Measurements from ENCODE around the gene ZNF662.

Gene ZNF662

DNA sequence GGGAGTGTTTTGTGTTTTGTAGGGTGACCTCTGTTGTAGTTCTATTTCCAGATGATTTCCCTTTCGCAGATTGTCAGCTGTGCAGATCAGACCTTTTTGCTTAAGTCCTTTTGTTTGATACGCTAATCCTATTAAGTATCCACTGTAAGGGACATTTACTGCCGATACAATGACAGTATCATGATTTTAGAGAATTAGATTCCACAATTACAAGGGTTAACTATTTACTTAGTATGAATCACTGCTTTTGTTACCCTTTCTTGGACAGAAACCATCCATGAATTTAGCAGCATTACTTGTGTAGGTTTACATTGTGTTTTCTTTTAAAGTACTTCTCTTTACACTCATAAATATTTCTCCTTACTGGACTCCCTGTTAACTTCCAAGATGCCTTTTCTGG, 31.4 kb downstream of the ZNF662 start:
- no peaks in the 10 kb centered on the region for H3K9me3 ChIP-seq (ENCODE audit: control insufficient read depth, insufficient read depth, low read depth, low read length)
- no peaks in the 10 kb centered on the region for H3K36me3 ChIP-seq (ENCODE audit: control insufficient read depth, insufficient read depth, low read length)
- H3K27me3 ChIP-seq (ENCODE audit: control insufficient read depth, insufficient read depth, low read length), result no peaks in the 10 kb centered on the region
- H3K4me1 ChIP-seq (ENCODE audit: control insufficient read depth, insufficient read depth, low read length), result no peaks in the 10 kb centered on the region
- no peak overlapping the region for H3K4me3 ChIP-seq (ENCODE audit: low read depth, low read length)
- no peak overlapping the region for H3K9ac ChIP-seq (ENCODE audit: low read length)
- H3K27ac ChIP-seq (ENCODE audit: low read depth, low read length), result no peak overlapping the region

DNA sequence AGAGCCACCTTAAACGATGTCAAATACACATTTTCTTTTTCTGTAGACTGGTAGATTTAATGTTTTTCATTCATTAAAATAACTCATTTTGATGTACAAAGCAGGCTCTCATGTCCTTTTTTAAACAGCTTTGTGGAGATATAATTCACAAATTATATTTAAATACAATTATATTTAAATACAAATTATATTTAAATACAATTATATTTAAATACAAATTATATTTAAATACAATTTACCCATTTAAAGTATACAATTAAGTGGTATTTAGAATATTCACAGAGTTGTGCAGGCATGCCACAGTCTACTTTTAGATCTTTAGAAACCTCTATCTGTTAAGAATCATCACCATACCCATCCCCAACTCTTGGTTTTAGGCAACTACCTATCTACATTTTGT, 36.8 kb downstream of the ZNF662 start:
- no peaks in the 10 kb centered on the region for H3K4me1 ChIP-seq (ENCODE audit: control insufficient read depth, insufficient read depth, low read length)
- H3K4me3 ChIP-seq (ENCODE audit: low read depth, low read length), result no peak overlapping the region
- H3K9me3 ChIP-seq (ENCODE audit: control insufficient read depth, insufficient read depth, low read depth, low read length), result no peaks in the 10 kb centered on the region
- H3K9ac ChIP-seq (ENCODE audit: low read length), result no peak overlapping the region
- H3K27ac ChIP-seq (ENCODE audit: low read depth, low read length), result no peak overlapping the region
- no peaks in the 10 kb centered on the region for H3K27me3 ChIP-seq (ENCODE audit: control insufficient read depth, insufficient read depth, low read length)
- H3K36me3 ChIP-seq (ENCODE audit: control insufficient read depth, insufficient read depth, low read length), result no peaks in the 10 kb centered on the region

DNA sequence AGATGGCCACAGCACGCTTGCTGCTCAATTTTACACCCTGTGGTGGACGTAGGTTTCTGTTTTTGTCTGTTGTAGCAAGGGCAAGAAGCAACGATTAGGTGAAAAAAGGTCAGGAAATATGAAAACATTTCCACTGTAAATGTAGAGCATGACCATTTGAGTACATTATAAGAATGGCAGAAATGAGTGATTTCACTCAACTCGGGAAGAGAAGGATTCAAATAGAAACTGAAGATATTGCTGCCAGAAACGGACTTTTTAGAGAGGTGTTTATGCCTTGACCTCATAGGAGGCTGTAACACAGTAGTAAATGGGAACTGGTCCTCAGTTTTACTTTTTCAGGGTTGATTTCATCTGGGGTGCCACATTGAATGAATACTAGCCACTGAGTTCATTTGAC, 40.1 kb downstream of the ZNF662 start:
- Histone ChIP-seq H3K27me3 (ENCODE audit: control insufficient read depth, insufficient read depth, low read length) (no peaks in the 10 kb centered on the region), H3K4me1 (ENCODE audit: control insufficient read depth, insufficient read depth, low read length) (no peaks in the 10 kb centered on the region), H3K9me3 (ENCODE audit: control insufficient read depth, insufficient read depth, low read depth, low read length) (no peaks in the 10 kb centered on the region), H3K9ac (ENCODE audit: low read length) (no peak overlapping the region), H3K4me3 (ENCODE audit: low read depth, low read length) (no peak overlapping the region), H3K36me3 (ENCODE audit: control insufficient read depth, insufficient read depth, low read length) (no peaks in the 10 kb centered on the region), H3K27ac (ENCODE audit: low read depth, low read length) (no peak overlapping the region)

DNA sequence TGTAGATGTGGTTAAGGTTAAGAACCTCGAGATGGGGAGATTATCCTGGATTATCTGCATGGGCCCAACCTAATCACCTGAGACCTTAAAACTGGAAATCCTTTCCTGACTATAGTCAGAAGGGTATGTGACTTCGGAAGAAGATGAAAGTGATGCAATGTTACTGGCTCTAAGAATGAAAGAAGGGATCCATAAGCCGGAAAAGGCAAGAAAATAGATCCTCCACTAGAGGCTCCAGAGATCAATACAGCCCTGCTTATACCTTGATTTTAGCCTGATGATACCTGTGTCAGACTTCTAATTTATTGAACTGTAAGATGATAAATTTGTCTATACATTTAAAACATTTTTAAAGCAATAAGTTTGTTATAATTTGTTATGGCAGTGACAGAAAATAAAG, 51.6 kb downstream of the ZNF662 start:
- Histone ChIP-seq H3K4me3 (ENCODE audit: low read depth, low read length) (no peak overlapping the region), H3K9ac (ENCODE audit: low read length) (no peak overlapping the region), H3K4me1 (ENCODE audit: control insufficient read depth, insufficient read depth, low read length) (no peaks in the 10 kb centered on the region), H3K36me3 (ENCODE audit: control insufficient read depth, insufficient read depth, low read length) (no peaks in the 10 kb centered on the region), H3K9me3 (ENCODE audit: control insufficient read depth, insufficient read depth, low read depth, low read length) (no peaks in the 10 kb centered on the region), H3K27ac (ENCODE audit: low read depth, low read length) (no peak overlapping the region), H3K27me3 (ENCODE audit: control insufficient read depth, insufficient read depth, low read length) (no peaks in the 10 kb centered on the region)

DNA sequence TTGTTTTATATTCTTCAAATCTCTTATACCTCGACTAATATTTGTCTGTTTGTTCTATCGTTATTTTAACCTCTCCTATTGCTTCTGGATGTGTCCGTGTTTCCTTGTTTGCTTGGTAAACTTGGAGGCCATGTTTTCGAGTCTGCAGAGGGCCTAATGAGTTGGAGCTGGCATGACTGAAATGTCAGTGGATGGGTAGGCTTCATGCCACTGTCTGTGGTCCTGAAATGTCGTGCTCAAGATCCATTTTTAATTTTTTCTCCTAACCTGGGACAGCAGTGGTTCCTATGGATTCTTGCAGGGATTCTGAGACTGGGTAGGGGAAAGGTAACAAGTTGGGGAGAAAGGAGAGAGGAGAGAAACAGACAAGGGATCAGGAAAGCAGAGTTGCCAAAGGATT, 54.3 kb downstream of the ZNF662 start:
- H3K27ac ChIP-seq (ENCODE audit: low read depth, low read length), result no peak overlapping the region
- peaks cover 3% of the 10 kb centered on the region; the same call in 1 of the 2 replicates for H3K27me3 ChIP-seq (ENCODE audit: control insufficient read depth, insufficient read depth, low read length)
- H3K4me1 ChIP-seq (ENCODE audit: control insufficient read depth, insufficient read depth, low read length), result no peaks in the 10 kb centered on the region
- no peak overlapping the region for H3K9ac ChIP-seq (ENCODE audit: low read length)
- no peaks in the 10 kb centered on the region for H3K36me3 ChIP-seq (ENCODE audit: control insufficient read depth, insufficient read depth, low read length)
- H3K4me3 ChIP-seq (ENCODE audit: low read depth, low read length), result no peak overlapping the region
- no peaks in the 10 kb centered on the region for H3K9me3 ChIP-seq (ENCODE audit: control insufficient read depth, insufficient read depth, low read depth, low read length)

DNA sequence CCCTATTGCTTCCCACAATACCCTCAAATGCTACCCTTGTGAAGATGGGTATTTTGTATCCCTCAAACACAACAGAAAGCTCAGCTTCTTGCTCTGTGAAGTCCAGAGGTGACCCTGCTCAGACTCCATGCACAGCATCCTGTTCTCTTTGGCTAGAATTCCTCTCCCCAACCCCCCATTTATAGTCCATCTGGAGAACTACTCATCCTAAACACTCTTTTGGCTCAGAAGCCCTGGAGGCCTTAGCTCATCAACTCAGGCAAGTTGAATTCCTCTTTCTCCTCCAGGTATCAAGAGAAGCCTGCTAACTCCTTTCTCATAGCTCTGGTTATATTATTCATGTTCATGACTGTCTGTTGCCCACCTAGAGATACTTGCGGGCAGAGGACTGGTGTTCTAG, 54.8 kb downstream of the ZNF662 start:
- Histone ChIP-seq H3K36me3 (ENCODE audit: control insufficient read depth, insufficient read depth, low read length) (no peaks in the 10 kb centered on the region), H3K9ac (ENCODE audit: low read length) (no peak overlapping the region), H3K27ac (ENCODE audit: low read depth, low read length) (no peak overlapping the region), H3K4me3 (ENCODE audit: low read depth, low read length) (no peak overlapping the region), H3K4me1 (ENCODE audit: control insufficient read depth, insufficient read depth, low read length) (no peaks in the 10 kb centered on the region), H3K27me3 (ENCODE audit: control insufficient read depth, insufficient read depth, low read length) (peaks cover 3% of the 10 kb centered on the region; the same call in 1 of the 2 replicates), H3K9me3 (ENCODE audit: control insufficient read depth, insufficient read depth, low read depth, low read length) (no peaks in the 10 kb centered on the region)

DNA sequence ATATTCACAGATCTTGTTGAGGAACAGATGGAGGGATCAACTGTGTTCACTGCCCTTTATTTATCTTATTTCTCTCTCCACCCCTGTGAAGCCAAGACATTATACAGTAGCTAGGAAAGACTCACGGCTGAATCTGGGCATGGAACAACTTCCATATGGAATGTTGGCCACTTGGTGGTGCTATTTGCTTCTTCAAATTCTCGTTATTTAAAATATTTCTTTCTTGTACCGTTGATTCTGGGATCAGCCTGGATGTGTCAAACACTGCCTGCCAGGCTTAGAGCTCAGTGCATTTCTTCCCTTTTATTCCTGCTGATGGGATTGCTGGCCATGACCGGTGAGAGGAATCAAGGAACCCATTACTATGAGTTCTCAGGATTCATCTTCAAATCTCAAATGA, 55.7 kb downstream of the ZNF662 start:
- no peak overlapping the region for H3K27ac ChIP-seq (ENCODE audit: low read depth, low read length)
- peaks cover 3% of the 10 kb centered on the region; the same call in 1 of the 2 replicates for H3K27me3 ChIP-seq (ENCODE audit: control insufficient read depth, insufficient read depth, low read length)
- no peaks in the 10 kb centered on the region for H3K4me1 ChIP-seq (ENCODE audit: control insufficient read depth, insufficient read depth, low read length)
- H3K9me3 ChIP-seq (ENCODE audit: control insufficient read depth, insufficient read depth, low read depth, low read length), result no peaks in the 10 kb centered on the region
- no peak overlapping the region for H3K4me3 ChIP-seq (ENCODE audit: low read depth, low read length)
- no peaks in the 10 kb centered on the region for H3K36me3 ChIP-seq (ENCODE audit: control insufficient read depth, insufficient read depth, low read length)
- no peak overlapping the region for H3K9ac ChIP-seq (ENCODE audit: low read length)

DNA sequence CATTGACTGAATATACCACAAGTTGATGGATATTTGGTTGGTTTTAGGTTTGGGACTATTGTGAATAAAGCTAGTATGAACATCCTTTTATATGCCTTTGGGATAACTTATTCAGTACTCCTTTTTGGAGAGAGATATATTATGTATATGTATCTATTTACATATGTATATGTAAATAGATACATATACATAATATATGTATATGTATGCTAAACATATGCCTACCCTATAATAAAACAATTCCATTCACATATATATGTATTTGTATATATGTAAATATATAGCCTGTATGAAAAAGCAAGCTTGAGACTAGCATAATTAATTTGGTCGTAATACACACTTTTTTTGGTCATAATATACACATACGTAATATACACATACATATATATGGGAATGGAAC, 57.3 kb downstream of the ZNF662 start:
- no peaks in the 10 kb centered on the region for H3K9me3 ChIP-seq (ENCODE audit: control insufficient read depth, insufficient read depth, low read depth, low read length)
- no peaks in the 10 kb centered on the region for H3K4me1 ChIP-seq (ENCODE audit: control insufficient read depth, insufficient read depth, low read length)
- H3K27me3 ChIP-seq (ENCODE audit: control insufficient read depth, insufficient read depth, low read length), result peaks cover 3% of the 10 kb centered on the region; the same call in 1 of the 2 replicates
- no peak overlapping the region for H3K4me3 ChIP-seq (ENCODE audit: low read depth, low read length)
- H3K9ac ChIP-seq (ENCODE audit: low read length), result no peak overlapping the region
- H3K36me3 ChIP-seq (ENCODE audit: control insufficient read depth, insufficient read depth, low read length), result no peaks in the 10 kb centered on the region
- H3K27ac ChIP-seq (ENCODE audit: low read depth, low read length), result no peak overlapping the region

DNA sequence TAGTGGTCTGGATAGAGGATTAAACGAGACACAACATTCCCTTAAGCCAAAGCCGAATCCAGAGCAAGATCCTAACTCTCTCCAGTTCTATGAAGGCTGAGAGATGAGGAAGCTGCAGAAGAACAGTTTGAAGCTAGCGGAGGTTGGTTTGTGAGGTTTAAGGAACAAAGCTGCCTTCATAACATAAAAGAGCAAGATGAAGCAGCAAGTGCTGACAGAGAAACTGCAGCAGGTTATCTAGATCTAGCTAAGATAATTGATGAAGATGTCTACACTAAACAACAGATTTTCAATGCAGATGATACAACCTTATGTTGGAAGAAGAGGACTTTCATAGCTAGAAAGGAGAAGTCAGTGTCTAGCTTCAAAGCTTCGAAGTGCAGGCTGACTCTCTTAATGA, 58.3 kb downstream of the ZNF662 start:
- H3K27me3 ChIP-seq (ENCODE audit: control insufficient read depth, insufficient read depth, low read length), result peaks cover 3% of the 10 kb centered on the region; the same call in 1 of the 2 replicates
- H3K9me3 ChIP-seq (ENCODE audit: control insufficient read depth, insufficient read depth, low read depth, low read length), result no peaks in the 10 kb centered on the region
- no peak overlapping the region for H3K4me3 ChIP-seq (ENCODE audit: low read depth, low read length)
- H3K36me3 ChIP-seq (ENCODE audit: control insufficient read depth, insufficient read depth, low read length), result no peaks in the 10 kb centered on the region
- no peak overlapping the region for H3K27ac ChIP-seq (ENCODE audit: low read depth, low read length)
- H3K4me1 ChIP-seq (ENCODE audit: control insufficient read depth, insufficient read depth, low read length), result no peaks in the 10 kb centered on the region
- H3K9ac ChIP-seq (ENCODE audit: low read length), result no peak overlapping the region

Measured in HUES6 (cell line).